SK-N-SH (cell line): ENCODE measurements around the gene DDRGK1. TPM values are rescaled to one million over a fixed set of nuclear protein-coding genes. Genes with fewer than 3 reads are reported as not detected.

Experiments used
- CTCF ChIA-PET: fragments of 300-600, 350-600 bp; formaldehyde crosslinking; extraction: SDS; loops from one replicate; lab custom pipeline; 2021; lab: Yijun Ruan, JAX
- POLR2A ChIA-PET: fragments of 350-600 bp; sonication (Branson Sonifier 250); formaldehyde crosslinking; extraction: SDS; loops from one replicate; lab custom pipeline; 2020; ENCODE audit warnings: antibody characterized with exemption, inconsistent platforms; lab: Yijun Ruan, JAX
- DNase-seq: peaks from one replicate; pipeline ENCODE4 v3.0.0; 2012
- H2AFZ ChIP-seq: fragments of 200-600 bp; sonication (generic); 2 replicates; pipeline ENCODE4 v1.8.1; 2016; ENCODE audit warnings: antibody characterized with exemption, mild to moderate bottlenecking, low read depth
- H3F3A ChIP-seq: fragments of 200-600 bp; sonication (generic); replicated peaks from 2 replicates; pipeline ENCODE3; 2016; ENCODE audit warnings: antibody characterized with exemption, mild to moderate bottlenecking; ENCODE audit not compliant: insufficient read depth
- H3K27ac ChIP-seq, 2 experiments: fragments of 200-500 bp in 1 of 2; fragments of 200-600 bp in 1 of 2; sonication (Bioruptor generic) in 1 of 2; sonication (generic), shearing (Covaris generic) in 1 of 2; 2 replicates each; pipeline versions ENCODE4 v1.5.1 to v1.6.1; 2014 to 2016; ENCODE audit warnings: low read depth in 2 of 2, inconsistent platforms in 1 of 2, low read length in 1 of 2, mild to moderate bottlenecking in 1 of 2, mixed read lengths in 1 of 2
- H3K27me3 ChIP-seq: fragments of 200-600 bp; sonication (generic), shearing (Covaris generic); 2 replicates; pipeline ENCODE4 v1.6.1; 2016; ENCODE audit warnings: mixed run types; ENCODE audit not compliant: insufficient read depth
- H3K36me3 ChIP-seq, 2 experiments: fragments of 200-500 bp in 1 of 2; fragments of 200-600 bp in 1 of 2; sonication (Bioruptor generic) in 1 of 2; sonication (generic) in 1 of 2; replicated peaks in 1 of 2; 2 replicates each; pipeline versions ENCODE3 to v1.5.1; 2014 to 2016; ENCODE audit warnings: low read length in 1 of 2, mild to moderate bottlenecking in 1 of 2; ENCODE audit not compliant: insufficient read depth in 2 of 2, control insufficient read depth in 1 of 2
- H3K4me1 ChIP-seq, 2 experiments: fragments of 200-500 bp in 1 of 2; fragments of 200-600 bp in 1 of 2; sonication (Bioruptor generic) in 1 of 2; sonication (generic), shearing (Covaris generic) in 1 of 2; 2 replicates each; pipeline versions ENCODE4 v1.5.1 to v1.6.1; 2014 to 2016; ENCODE audit warnings: low read depth in 1 of 2, low read length in 1 of 2, mixed run types in 1 of 2; ENCODE audit not compliant: insufficient read depth in 2 of 2, control insufficient read depth in 1 of 2
- H3K4me2 ChIP-seq: fragments of 200-600 bp; sonication (generic), shearing (Covaris generic); 2 replicates; pipeline ENCODE4 v1.6.1; 2017; ENCODE audit warnings: mixed run types
- H3K4me3 ChIP-seq, 2 experiments: fragments of 200-500 bp in 1 of 2; fragments of 200-600 bp in 1 of 2; sonication (Bioruptor generic) in 1 of 2; sonication (generic), shearing (Covaris generic) in 1 of 2; 2 replicates each; pipeline versions ENCODE4 v1.5.1 to v1.8.1; 2014 to 2016; ENCODE audit warnings: low read depth in 2 of 2, inconsistent platforms in 1 of 2, low read length in 1 of 2, mild to moderate bottlenecking in 1 of 2, mixed read lengths in 1 of 2, moderate library complexity in 1 of 2
- H3K79me2 ChIP-seq: fragments of 200-600 bp; sonication (generic); 2 replicates; pipeline ENCODE4 v1.8.1; 2017; ENCODE audit warnings: mild to moderate bottlenecking; ENCODE audit not compliant: insufficient read depth
- H3K9ac ChIP-seq: fragments of 200-600 bp; sonication (generic); 2 replicates; pipeline ENCODE4 v1.6.1; 2017; ENCODE audit warnings: mixed run types
- H3K9me2 ChIP-seq: fragments of 200-600 bp; sonication (generic); 2 replicates; pipeline ENCODE4 v1.6.1; 2017; ENCODE audit warnings: mixed run types
- H3K9me3 ChIP-seq: fragments of 200-600 bp; sonication (generic); 2 replicates; pipeline ENCODE4 v1.6.1; 2017; ENCODE audit warnings: mixed run types, mild to moderate bottlenecking, moderate library complexity
- H4K20me1 ChIP-seq: fragments of 200-600 bp; sonication (generic); 2 replicates; pipeline ENCODE4 v1.6.1; 2017; ENCODE audit warnings: mild to moderate bottlenecking, mixed run types; ENCODE audit not compliant: insufficient read depth
- CHD2 ChIP-seq: fragments of 150-350 bp; IDR thresholded peaks from 2 replicates; pipeline ENCODE4 v1.6.1; 2018; ENCODE audit warnings: low read length; ENCODE audit not compliant: partially characterized antibody
- FOXM1 ChIP-seq: IDR thresholded peaks from 2 replicates; pipeline ENCODE4 v1.4.0; 2012; ENCODE audit warnings: low read depth, mild to moderate bottlenecking
- JUND ChIP-seq: IDR thresholded peaks from 2 replicates; pipeline ENCODE4 v1.4.0; 2012
- MEF2A ChIP-seq: IDR thresholded peaks from 2 replicates; pipeline ENCODE4 v1.4.0; 2012; ENCODE audit warnings: low read depth, borderline replicate concordance
- PBX3 ChIP-seq: IDR thresholded peaks from 2 replicates; pipeline ENCODE4; 2012
- RAD21 ChIP-seq: IDR thresholded peaks from 2 replicates; pipeline ENCODE4 v1.6.1; 2012; ENCODE audit warnings: mild to moderate bottlenecking, low read length
- RCOR1 ChIP-seq: fragments of 150-350 bp; IDR thresholded peaks from 2 replicates; pipeline ENCODE4 v1.6.1; 2017; ENCODE audit warnings: antibody characterized with exemption, low read length
- SMC3 ChIP-seq: IDR thresholded peaks from 2 replicates; pipeline ENCODE4 v1.6.1; 2012; ENCODE audit warnings: low read depth, low read length, improper control_type of control experiment
- YY1 ChIP-seq: IDR thresholded peaks from 2 replicates; pipeline ENCODE4 v1.4.0; 2012; ENCODE audit warnings: low read depth, mild to moderate bottlenecking
- WGBS: methylation state at CpG from one replicate; pipeline ENCODE4 v1.1.6; 2017; ENCODE audit warnings: low lambda C conversion rate; 5-methylcytosine and 5-hydroxymethylcytosine counted together
- polyA plus RNA-seq, 3 experiments: library from polyadenylated mRNA; depleted of rRNA; stranded (reverse); fragments of >200 nt; gene quantifications; 2 replicates each; pipeline ENCODE4 v1.2.3, GENCODE V29; 2012
- TF ChIP-seq, protein P1 (sequence below): IDR thresholded peaks from 2 replicates; pipeline ENCODE4 v1.6.1; 2012; ENCODE audit warnings: mild to moderate bottlenecking, low read depth, low read length, moderate library complexity
- TF ChIP-seq, protein P2 (sequence below): fragments of 150-350 bp; IDR thresholded peaks from 2 replicates; pipeline ENCODE4 v1.6.1; 2016; ENCODE audit warnings: mild to moderate bottlenecking, low read depth, low read length

DDRGK1 gene
- polyA plus RNA-seq, 1 of the 3 experiments (the other 2 are of a cell fraction) = 70.6 TPM

GRCh38 chr20:3165473-3166337, 38.8 kb downstream of the DDRGK1 start:
- no peaks in the 10 kb centered on the region for H3K79me2 ChIP-seq
- H3K9me2 ChIP-seq = no peaks in the 10 kb centered on the region
- H3K36me3 ChIP-seq = no peaks in the 10 kb centered on the region
- TF ChIP-seq SMC3 (no peak), RCOR1 (no peak), RAD21 (no peak), CHD2 (no peak), JUND (no peak), PBX3 (no peak), MEF2A (no peak), FOXM1 (no peak), YY1 (no peak)
- TF ChIP-seq, protein P1, sequence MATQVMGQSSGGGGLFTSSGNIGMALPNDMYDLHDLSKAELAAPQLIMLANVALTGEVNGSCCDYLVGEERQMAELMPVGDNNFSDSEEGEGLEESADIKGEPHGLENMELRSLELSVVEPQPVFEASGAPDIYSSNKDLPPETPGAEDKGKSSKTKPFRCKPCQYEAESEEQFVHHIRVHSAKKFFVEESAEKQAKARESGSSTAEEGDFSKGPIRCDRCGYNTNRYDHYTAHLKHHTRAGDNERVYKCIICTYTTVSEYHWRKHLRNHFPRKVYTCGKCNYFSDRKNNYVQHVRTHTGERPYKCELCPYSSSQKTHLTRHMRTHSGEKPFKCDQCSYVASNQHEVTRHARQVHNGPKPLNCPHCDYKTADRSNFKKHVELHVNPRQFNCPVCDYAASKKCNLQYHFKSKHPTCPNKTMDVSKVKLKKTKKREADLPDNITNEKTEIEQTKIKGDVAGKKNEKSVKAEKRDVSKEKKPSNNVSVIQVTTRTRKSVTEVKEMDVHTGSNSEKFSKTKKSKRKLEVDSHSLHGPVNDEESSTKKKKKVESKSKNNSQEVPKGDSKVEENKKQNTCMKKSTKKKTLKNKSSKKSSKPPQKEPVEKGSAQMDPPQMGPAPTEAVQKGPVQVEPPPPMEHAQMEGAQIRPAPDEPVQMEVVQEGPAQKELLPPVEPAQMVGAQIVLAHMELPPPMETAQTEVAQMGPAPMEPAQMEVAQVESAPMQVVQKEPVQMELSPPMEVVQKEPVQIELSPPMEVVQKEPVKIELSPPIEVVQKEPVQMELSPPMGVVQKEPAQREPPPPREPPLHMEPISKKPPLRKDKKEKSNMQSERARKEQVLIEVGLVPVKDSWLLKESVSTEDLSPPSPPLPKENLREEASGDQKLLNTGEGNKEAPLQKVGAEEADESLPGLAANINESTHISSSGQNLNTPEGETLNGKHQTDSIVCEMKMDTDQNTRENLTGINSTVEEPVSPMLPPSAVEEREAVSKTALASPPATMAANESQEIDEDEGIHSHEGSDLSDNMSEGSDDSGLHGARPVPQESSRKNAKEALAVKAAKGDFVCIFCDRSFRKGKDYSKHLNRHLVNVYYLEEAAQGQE = no peak
- TF ChIP-seq, protein P2, sequence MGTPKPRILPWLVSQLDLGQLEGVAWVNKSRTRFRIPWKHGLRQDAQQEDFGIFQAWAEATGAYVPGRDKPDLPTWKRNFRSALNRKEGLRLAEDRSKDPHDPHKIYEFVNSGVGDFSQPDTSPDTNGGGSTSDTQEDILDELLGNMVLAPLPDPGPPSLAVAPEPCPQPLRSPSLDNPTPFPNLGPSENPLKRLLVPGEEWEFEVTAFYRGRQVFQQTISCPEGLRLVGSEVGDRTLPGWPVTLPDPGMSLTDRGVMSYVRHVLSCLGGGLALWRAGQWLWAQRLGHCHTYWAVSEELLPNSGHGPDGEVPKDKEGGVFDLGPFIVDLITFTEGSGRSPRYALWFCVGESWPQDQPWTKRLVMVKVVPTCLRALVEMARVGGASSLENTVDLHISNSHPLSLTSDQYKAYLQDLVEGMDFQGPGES = no peak
- H3F3A ChIP-seq = peaks cover 10% of the 10 kb centered on the region
- 95% methylated on average over 25 of the region's 45 CpGs for WGBS
- H4K20me1 ChIP-seq = no peaks in the 10 kb centered on the region
- no peak overlapping the region for H3K4me3 ChIP-seq
- H3K27ac ChIP-seq = no peak overlapping the region
- H3K9me3 ChIP-seq = no peaks in the 10 kb centered on the region
- H3K27me3 ChIP-seq = no peaks in the 10 kb centered on the region
- no peak overlapping the region for H3K9ac ChIP-seq
- ChIA-PET POLR2A (no interaction called here), CTCF (interaction anchor here (1.5 kb wide), 1 partner anchor 112 kb away, joined by 6 read pairs; no protein-coding TSS in a partner anchor)
- H3K4me2 ChIP-seq = no peak overlapping the region
- H2AFZ ChIP-seq = no peak overlapping the region
- no peak for DNase-seq
- H3K4me1 ChIP-seq = peaks cover 0 to 5% of the 10 kb centered on the region in 2 experiments; a peak in 1 of 4 replicates
